Activated T-helper 1 cell treated with Interleukin-2 at 50 U/mL for 16 hours (primary cell): ENCODE data around the gene ZNF366.

Experiments used
- DNase-seq: peaks from one replicate; pipeline ENCODE4 v3.0.0-alpha.2; 2020; ENCODE audit warnings: low read depth

Gene ZNF366

DNA sequence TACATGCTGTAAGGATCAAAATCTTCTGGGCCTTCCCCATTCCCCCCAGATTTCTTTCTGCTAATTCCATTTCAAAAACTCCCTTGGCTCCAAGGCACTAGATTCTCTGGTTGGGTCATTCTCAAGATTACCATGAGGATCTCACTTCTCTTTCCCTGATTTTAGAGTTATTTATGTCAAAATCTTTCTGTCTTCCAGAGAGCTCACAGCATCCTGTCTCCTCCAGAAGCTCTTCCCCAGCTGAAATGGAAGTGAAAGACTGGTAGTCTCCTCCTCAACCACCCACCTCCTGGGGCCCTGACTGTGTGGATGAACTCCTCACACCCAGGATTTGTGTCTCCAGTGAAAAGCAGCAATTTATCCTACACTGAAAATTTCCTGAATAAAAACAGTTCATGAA lies 11.9 kb upstream of the ZNF366 start:
- no peak for DNase-seq

DNA sequence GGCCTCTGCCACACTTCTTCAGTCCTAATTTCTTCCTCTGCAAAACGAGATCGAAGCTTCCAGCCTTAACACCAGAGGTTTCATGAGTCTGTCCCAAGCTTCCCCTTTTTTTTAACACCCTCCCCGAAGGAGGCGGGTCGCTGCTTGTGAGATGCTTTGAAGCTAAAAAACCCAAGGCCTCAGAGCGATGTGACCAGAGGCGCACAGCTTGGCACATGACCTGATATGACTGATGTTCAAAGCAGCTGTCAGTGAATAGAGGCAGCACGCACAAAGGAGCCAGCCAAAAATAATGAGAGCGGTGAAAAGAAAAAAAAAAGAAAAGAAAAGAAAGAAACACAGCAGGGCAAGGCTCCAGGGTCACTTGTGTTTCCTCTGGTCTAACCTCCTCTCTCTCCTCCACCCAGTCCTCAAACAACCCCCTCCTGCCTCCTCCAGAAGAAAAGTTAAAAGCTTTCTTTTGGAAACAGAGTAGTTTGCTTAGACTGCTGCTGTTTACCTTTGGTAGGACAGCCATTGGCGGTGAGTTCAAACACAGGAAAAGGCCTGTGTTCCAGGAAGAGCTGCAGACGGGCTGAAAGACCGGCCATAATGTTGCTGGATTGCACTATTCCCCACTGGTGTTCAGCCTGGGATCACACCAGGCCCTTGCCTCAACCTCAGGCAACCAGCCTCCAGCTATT lies 10.9 kb upstream of the ZNF366 start:
- no peak for DNase-seq

DNA sequence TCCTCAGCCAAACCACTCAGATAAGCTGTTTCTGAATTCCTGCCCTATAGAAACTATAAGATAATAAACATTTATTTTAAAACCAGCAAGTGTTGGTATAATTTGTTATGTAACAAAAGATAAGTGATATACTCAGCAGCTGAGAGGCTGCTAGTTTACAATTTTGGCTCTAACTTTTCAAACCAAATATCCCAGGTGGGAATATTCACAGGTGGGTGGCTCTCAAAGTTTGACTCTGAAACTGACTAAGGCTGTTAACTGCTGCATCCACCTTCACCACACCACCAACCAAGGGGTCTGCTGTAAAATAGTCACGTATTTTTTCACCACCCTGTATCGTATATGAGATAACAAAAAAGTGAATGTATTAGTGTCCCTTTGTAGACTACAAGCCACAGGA lies 9.7 kb upstream of the ZNF366 start:
- no peak for DNase-seq

DNA sequence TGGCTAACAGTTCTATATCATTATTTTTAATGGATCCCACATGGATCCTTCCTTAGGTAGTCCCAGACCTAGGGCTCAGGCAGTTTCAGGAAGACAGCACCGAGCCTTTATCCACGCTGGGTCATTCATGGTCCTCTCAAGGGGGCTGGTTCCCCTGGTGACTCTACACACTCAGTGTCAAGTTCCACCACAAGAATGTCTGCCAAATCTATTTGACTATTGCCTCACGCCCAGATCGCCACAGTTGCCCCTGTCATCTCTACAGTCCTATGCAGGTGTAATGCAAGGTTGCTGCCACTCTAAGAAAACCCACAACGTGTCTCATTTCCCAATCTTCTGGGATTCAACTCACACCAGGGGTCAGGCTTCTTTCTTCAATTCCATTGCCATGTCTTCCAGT lies 8.0 kb upstream of the ZNF366 start:
- no peak for DNase-seq

DNA sequence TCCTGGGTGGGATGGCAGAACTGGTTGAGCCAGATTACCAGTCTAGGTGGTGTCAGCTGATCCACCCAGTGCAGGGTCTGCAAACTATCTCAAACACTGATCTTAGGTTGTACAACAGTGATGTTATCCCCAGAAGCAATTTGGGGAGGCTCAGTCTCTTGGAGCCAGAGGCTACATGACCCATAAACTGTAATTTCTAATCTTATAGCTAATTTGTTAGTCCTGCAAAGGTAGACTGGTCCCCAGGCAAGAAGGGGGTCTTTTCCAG lies 5.3 kb upstream of the ZNF366 start:
- no peak for DNase-seq

DNA sequence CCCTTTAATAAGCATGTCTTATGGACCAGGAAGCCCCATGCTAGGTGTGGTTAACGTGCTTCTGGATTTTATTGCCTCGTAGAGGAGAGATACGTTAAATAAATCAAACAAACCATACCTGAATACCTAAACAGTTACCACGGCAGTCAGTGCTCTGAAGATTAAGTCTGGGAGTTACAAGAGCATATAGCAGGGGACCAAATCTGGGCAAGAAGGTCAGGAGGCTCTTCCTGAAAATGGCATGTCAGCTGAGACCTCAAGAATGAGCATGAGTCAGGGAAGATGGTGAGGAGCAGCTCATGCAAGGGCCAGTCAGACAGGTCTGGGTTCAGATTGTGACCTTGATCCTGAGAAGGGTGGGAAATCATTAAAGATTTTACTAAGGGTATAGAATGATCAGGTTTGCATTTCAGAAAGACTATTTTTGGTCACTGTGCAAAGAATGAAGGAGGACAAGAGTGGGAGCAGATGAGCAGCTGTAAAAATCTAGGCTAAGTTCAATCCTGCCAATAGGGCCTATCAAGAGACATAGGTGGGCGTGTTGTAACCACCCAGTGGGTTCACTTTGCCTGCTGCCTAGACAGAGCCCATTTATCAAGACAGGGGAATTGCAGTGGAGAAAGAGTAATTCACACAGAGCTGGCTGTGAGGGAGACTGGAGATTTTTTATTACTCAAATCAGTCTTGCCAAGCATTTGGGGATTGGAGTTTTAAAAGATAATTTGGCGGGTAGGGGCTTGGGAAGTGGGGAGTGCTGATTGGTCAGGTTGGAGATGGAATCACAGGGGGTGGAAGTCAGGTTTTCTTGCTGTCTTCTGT lies 4.8 kb upstream of the ZNF366 start:
- DNase-seq = no peak

DNA sequence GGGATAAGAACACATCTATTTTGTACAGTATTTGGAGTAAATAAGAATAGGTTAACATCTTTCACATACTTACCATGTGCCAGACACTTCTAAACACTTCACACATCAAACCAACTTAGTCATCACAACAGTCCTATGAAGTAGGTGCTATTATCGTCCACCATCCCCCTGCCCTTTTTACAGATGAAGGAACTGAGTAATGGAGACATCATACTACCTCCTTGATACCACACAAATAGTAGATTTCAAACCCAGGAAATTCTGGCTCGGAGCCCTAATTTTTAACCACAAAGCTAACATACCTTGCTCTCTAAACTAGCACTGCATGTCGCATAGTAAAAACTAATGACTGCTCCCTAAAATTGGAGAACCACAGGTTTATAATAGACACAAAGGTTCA lies 4.2 kb upstream of the ZNF366 start:
- no peak for DNase-seq

DNA sequence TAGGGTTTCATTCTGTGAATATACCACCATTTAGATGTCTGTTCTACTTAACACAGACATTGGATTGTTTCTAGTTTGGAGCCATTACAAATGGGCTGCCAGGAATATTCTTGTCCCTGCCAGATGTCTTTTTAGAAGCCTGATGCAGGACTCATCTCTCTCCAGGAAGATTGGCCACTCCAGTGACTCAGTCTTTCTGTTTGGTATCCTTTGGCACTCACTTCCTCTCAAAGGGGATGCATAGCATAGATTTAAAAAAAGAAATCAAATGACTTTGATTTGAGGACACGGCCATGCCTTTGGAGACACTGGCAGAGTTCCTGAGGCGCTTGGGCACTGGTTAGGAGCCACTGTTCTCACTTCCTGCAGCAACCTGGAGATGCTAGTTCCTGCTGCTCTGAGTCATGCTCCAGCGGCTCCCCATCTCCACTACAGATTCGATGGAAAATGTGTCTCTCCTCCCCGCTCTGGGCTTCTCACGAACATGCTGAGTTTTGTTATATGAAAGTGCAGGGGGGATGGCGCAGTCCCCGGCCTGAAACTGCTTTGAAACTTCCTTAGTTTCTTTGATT lies 3.5 kb upstream of the ZNF366 start:
- DNase-seq = no peak

DNA sequence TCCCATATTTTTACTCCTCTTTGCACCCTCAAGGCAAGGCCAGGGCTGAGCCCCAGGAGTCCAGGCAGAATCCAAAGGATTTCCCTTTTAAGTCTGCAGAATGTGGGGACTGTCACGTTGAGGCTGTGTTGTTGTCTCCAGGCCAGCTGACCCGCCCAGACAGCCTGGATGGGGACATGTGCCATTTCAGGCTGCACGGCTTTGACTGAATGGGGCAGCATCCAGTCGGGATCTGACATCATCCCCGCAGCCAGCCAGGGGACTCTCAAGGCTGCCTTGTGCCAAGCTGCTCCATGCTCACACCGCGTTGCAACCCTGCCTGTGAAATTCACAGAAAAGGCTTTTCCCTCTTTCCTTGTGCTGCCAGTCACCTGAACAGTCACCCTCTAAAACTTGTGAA lies 2.2 kb upstream of the ZNF366 start:
- no peak for DNase-seq

DNA sequence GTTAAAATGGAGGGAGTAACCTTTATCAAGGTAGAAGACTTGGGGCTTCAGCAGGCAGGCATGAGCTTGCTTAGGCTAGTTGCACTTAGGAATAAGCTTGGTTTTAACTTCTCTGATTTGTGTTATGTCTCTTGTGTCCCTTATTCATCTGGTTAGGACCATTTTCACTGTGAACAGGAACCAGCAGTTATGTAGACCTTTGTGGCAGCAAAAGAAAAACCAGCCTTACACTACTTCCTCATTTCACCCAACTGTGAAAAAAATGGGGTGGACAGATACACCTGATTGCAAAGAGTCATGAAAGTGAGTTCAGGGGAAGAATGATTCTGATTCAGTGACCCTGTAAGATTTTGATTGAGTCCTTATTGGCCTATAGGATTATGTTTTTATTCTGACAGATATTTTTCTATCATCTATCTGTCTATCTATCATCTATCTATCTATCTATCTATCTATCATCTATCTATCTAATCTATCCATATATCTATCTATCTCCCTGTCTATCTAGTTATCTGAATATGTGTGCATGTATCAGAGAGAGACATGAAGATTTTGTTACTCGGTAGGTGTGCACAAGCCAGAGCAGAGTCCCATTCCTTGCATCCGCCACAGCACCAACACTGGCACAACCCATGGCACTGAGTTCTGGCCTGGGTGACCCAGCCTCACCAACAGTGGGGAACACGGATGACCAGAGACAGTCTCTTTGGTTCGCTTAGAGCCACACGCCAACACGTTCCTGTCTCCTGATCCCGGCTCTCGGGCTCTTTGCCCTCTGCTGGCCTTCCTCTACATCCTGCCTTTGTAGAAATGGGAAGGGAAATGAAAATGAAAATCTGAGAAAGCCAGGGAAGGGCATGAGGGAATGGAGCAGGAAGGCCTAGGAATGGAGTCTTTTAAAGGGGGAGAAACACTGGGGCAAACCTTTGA lies 1.3 kb upstream of the ZNF366 start:
- no peak for DNase-seq

DNA sequence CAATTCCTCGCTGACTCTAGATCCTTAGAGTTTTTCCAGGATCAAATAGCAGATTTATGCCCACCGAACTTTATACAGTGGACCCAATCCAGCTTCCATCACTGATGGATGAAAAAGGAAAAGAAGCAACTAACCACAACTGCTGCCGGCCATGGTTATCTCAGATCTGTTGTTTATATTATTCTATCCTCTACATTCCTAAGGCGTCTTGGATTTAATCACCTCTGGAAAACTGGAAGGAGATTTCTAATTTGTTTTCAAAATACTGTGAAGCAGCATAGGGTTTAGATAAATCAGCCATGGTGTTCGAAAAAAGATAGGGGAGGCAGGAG lies 663 bp upstream of the ZNF366 start:
- DNase-seq = no peak

DNA sequence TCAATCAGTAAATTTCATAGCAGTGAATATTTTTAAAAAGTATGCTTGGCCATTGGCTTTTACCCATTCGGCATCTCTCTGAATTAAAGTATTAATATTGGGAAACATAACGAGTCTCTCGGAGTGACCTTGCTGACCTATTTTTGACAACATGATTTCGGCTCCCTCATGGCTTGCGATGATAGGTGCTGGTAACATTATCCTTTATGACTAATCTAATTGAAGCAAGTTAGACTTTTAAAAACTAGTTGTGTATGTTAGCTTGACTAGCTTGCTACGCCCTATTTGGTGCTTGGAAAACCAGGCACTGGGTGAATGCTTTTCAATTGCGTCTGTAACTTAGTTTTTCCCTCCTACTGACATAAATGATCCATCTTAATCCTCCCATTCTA lies 1.1 kb downstream of the ZNF366 start:
- no peak for DNase-seq

DNA sequence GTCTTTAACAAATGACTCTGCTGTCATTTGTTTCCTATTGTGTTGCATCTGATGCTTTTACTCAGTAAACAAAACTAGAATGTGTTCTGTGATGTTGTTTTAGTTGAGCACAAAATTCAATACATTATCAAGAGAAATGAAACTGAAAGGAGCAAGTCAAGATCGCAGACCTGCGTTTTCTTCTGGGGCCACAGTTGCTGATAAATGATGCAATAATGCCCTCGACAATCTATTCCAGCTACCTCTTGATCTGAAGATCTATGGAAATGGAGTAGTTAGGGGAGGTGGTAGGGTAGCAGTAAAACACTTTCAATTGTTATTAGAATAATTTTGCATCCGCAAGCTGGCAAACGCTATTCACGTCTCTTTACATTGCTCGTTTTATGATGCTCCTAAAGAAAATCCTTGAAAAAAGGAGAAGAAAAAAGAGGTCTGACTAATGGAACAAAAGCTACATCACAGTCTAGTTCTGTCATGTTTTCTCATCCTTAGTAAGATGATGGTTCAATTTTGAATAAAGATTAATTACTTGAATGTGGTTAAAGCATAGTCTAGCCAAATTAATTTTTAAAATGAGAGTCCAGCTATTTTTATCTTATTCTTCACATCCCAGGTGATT lies 1.6 kb downstream of the ZNF366 start:
- DNase-seq = no peak

DNA sequence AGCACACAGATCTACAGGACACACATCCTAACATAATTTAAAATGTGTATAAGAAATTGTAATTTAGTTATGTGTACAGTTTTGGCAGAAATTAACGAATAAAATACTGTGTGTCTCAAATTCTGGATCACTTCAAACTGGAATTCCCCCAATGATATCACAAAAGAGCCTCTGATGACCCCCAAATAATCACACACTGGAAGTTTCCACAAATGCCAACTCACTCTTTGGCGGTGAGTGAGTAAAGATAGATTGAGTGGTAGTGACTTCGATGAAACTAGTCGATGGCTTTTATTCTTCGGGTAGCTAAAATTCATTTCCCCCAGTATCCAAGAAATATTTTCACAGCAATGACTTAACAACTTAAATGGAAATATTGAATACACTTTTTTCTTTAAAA lies 2.2 kb downstream of the ZNF366 start:
- no peak for DNase-seq

DNA sequence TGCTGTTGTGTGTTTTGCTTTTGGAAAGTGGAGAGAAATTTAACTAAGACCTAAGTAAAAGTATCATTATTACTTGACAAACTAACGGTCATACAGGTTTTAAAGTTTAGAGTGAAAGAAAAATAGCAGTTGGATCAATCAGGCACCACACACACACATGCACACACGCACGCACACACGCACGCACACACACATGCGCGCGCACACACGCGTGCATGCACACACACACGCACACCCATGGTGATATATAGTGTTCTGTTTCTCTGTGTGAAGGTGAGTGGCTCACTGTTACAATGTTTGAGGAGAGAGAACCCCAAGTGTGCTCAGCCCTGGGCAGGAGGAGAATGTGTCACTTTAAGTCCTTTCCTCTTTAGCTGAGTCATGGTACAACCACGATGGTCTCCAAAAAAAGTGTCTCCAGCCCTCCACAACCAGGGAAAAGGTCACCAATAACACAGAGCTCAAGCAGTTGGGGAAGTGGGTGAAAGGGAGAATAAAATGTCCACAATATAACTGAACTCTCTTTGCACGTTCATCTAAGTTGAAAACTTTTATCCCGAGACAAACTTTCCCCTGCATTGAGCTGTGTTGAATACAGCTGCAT lies 3.2 kb downstream of the ZNF366 start:
- DNase-seq = no peak

DNA sequence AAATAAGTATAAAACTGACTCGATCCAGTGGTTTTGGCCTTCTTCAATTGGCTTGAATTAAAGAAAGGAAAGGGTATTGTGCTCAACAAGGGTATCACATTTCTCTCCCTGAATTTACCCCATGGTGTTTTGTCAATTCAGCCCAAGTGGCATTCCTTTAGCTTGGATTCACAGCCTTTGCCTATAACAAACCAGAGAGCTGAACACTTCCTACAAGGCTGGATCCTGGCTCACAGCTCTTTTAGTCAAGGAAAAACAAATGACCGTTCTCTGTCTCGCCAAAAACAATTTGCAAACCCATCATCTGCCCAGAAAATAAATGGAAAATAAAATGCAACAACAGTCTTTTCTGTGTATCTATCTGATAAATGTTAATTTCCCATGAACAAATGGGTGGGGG lies 5.7 kb downstream of the ZNF366 start:
- DNase-seq = no peak

DNA sequence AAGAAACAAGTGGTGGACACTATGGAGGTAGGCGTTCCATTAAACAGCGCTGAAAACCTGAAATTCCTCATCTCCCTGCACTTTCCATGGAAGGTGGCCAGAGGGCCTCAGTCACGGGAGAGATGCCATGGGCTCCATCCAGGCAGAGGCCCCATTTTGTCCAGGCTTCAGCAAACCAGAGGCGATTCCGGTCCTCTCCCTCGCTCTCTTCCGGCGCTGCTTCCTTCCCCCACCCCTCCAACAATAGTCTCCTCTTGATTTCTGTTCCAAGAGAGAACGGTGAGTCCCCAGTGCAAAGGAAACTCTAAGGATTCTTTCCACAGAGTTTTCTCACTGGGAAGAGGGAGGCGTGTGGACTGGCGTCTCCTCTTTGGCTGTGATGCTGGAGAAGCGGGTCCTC lies 7.5 kb downstream of the ZNF366 start:
- DNase-seq = no peak

DNA sequence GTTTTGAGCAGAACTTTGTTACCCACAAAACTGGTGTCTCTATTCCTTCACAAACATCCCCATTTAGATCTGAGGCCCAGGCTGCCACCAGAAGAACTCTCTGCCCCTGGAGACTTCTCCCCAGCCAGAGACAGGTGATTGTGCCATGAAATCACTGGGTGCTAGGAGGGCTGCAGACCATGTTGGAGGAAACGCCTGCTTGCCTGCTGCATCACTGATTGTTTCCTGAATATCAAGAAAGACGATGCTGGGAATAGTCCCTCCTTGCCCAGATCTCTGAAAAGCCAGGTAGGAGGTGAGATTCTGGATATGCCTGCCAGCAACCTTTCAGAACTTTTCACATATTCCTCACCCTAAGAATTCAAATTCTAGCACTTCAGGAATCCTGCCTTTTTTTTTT lies 8.1 kb downstream of the ZNF366 start:
- no peak for DNase-seq

DNA sequence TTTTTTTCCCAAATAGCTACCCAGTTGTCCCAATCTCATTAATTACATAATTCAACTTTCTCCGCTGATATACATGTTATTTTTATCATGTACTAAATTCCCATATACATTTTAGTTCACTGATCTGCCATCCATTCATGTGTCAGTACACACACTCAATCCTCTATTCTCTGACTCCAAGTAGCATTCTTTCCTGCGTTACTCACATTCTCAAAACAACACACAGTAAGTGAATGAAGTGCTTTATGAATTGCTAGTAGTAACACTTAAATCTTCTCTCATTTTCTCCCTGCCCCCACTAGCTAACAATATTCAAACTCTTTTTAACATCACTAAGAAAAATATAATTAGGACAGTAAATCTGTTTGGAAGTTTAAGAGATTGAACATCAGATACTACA lies 8.9 kb downstream of the ZNF366 start:
- DNase-seq = no peak

DNA sequence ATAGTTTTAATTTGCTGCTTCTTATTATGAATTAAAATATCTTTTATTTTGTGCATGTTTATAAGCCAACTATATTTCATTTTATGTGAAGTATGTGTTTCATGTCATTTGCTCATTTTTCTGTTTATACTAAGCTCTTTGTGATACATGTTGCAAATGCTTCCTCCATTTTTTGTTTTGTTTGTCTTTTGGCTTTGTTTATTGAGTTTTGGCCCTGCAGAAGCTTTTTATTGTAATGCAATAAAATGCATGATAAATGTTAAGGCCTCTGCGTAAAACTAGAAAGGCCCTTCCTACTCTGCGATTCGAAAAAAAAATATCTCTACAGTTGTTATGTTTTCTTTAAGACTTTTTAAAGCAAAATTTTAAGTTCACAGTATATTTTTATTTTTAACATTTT lies 9.4 kb downstream of the ZNF366 start:
- no peak for DNase-seq

DNA sequence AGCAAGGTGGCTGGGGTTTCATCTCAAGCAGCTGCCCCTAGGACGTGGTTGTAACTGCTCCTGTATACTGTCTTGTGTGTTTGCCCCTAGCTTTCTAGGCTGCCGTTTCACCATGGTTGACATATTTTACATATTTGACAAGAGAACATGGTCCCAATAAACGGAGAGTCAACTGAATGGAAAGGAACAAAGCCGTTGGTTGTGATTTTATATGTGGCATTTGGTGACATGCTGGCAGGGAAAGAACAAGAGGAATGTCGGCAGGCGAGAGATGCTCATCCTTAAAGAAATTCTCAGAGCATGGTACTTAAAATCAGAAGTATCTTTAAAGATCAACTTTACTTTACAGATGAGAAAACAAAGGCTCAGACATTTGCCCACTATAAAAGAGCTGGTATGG lies 11.8 kb downstream of the ZNF366 start:
- DNase-seq = no peak

DNA sequence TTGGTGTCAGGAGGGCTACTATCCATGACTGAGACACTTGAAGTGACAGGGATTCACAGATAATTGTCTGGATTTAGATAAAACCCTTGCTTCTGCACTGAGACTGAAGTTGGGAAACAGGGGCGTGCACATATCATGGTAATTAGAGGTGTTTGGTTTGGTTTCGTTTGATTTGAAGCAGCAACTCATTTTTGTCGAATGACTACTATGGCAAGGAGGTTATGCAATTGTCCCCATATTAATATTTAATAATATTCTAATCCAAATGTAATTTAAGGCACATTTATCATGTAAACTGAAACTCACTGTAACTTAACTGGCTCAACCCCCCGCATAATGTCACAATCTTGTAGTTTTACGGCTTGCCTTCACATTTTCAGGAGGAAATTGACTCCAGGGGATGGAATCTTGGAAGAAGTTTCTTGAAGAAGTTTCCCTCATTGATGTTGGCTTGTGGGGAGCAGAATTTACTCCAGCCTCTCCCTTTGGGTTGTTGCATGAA lies 12.5 kb downstream of the ZNF366 start:
- no peak for DNase-seq
